CD14-positive monocyte (primary cell): Measurements from ENCODE around the gene ZDHHC17. TPM values are rescaled to one million over a fixed set of nuclear protein-coding genes. Genes with fewer than 3 reads are reported as not detected.
"Not testable (repeated sequence)": the region's sequence is repeated elsewhere in the genome, so short reads cannot be mapped to it uniquely, and the experiment has no call there.

Experiments used
- DNase-seq, 3 donors: peaks; one replicate each; pipeline ENCODE4 v3.0.0-alpha.2; 2011 to 2022
- H2AFZ ChIP-seq: 2 replicates; pipeline ENCODE4 v1.6.0; 2012; ENCODE audit warnings: mild to moderate bottlenecking, low read depth, low read length, inconsistent platforms; ENCODE audit not compliant: insufficient read depth, poor library complexity, severe bottlenecking
- H3K27ac ChIP-seq, 2 donors: 1 replicate in 1 of 2; 2 replicates in 1 of 2; pipeline ENCODE4 v1.5.1; 2012 to 2013; ENCODE audit warnings: low read length in 2 of 2, control low read depth in 1 of 2, inconsistent platforms in 1 of 2, low read depth in 1 of 2, mild to moderate bottlenecking in 1 of 2
- H3K27me3 ChIP-seq, 2 donors: one replicate each; pipeline versions ENCODE4 v1.6.0 to v1.6.1; 2011 to 2013; ENCODE audit warnings: low read length in 2 of 2; ENCODE audit not compliant: control insufficient read depth in 2 of 2, insufficient read depth in 2 of 2
- H3K36me3 ChIP-seq, 2 donors: replicated peaks in 1 of 2; 1 replicate in 1 of 2; 2 replicates in 1 of 2; pipeline versions ENCODE4 v1.5.1 to v1.6.1; 2012 to 2013; ENCODE audit warnings: low read length in 2 of 2, control low read depth in 1 of 2, inconsistent platforms in 1 of 2, mild to moderate bottlenecking in 1 of 2; ENCODE audit not compliant: insufficient read depth in 2 of 2, control insufficient read depth in 1 of 2
- H3K4me1 ChIP-seq, 2 donors: 1 replicate in 1 of 2; 2 replicates in 1 of 2; pipeline versions ENCODE4 v1.5.1 to v1.6.1; 2012 to 2013; ENCODE audit warnings: low read length in 2 of 2, control low read depth in 1 of 2, inconsistent platforms in 1 of 2, mild to moderate bottlenecking in 1 of 2, moderate library complexity in 1 of 2; ENCODE audit not compliant: insufficient read depth in 2 of 2, control insufficient read depth in 1 of 2
- H3K4me2 ChIP-seq: replicated peaks from 2 replicates; pipeline ENCODE3; 2012; ENCODE audit warnings: low read length, moderate library complexity, mild to moderate bottlenecking; ENCODE audit not compliant: poor library complexity, severe bottlenecking; ENCODE audit errors: extremely low read depth
- H3K4me3 ChIP-seq, 3 experiments: fragments of 200-600 bp in 1 of 3; sonication (generic) in 1 of 3; replicated peaks in 1 of 3; 1 replicate in 2 of 3; 2 replicates in 1 of 3; pipeline ENCODE4 v1.5.1; 2011 to 2013; ENCODE audit warnings: low read length in 3 of 3, mild to moderate bottlenecking in 3 of 3, control low read depth in 2 of 3, low read depth in 2 of 3, inconsistent platforms in 1 of 3, moderate library complexity in 1 of 3
- H3K79me2 ChIP-seq: 2 replicates; pipeline ENCODE4 v1.6.0; 2012; ENCODE audit warnings: mild to moderate bottlenecking, control low read depth, inconsistent platforms, low read length, moderate library complexity; ENCODE audit not compliant: insufficient read depth
- H3K9ac ChIP-seq: 2 replicates; pipeline ENCODE4 v1.6.0; 2017; ENCODE audit warnings: low read length, mild to moderate bottlenecking; ENCODE audit not compliant: insufficient read depth, poor library complexity, severe bottlenecking
- H3K9me3 ChIP-seq, 2 donors: replicated peaks in 1 of 2; 1 replicate in 1 of 2; 2 replicates in 1 of 2; pipeline versions ENCODE4 v1.5.1 to v1.6.1; 2012 to 2013; ENCODE audit warnings: low read length in 2 of 2, control low read depth in 1 of 2; ENCODE audit not compliant: control insufficient read depth in 1 of 2, insufficient read depth in 1 of 2
- H4K20me1 ChIP-seq: 2 replicates; pipeline ENCODE4 v1.6.0; 2012; ENCODE audit warnings: mild to moderate bottlenecking, low read length, control low read depth, moderate library complexity; ENCODE audit not compliant: insufficient read depth
- H3K27ac Mint-ChIP-seq, 7 donors: one replicate each; pipeline ENCODE4 v1.8.0; 2020; ENCODE audit warnings: mild to moderate bottlenecking in 7 of 7, mixed read lengths in 7 of 7, moderate library complexity in 6 of 7, inconsistent platforms in 2 of 7
- H3K27me3 Mint-ChIP-seq, 3 donors: one replicate each; pipeline ENCODE4 v1.8.0; 2021 to 2022; ENCODE audit warnings: low read depth in 3 of 3, mild to moderate bottlenecking in 3 of 3, mixed read lengths in 3 of 3, moderate library complexity in 3 of 3, inconsistent platforms in 1 of 3
- H3K36me3 Mint-ChIP-seq, 2 donors: one replicate each; pipeline ENCODE4 v1.8.0; 2020; ENCODE audit warnings: mixed read lengths in 2 of 2, inconsistent platforms in 1 of 2, mild to moderate bottlenecking in 1 of 2
- H3K4me1 Mint-ChIP-seq: one replicate; pipeline ENCODE4 v1.8.0; 2020; ENCODE audit warnings: mild to moderate bottlenecking, mixed read lengths
- H3K4me3 Mint-ChIP-seq, 2 donors: one replicate each; pipeline ENCODE4 v1.8.0; 2020; ENCODE audit warnings: mild to moderate bottlenecking in 2 of 2, mixed read lengths in 2 of 2, moderate library complexity in 1 of 2
- H3K9me3 Mint-ChIP-seq, 7 donors: one replicate each; pipeline ENCODE4 v1.8.0; 2020 to 2022; ENCODE audit warnings: mixed read lengths in 7 of 7, mild to moderate bottlenecking in 6 of 7, moderate library complexity in 6 of 7, inconsistent platforms in 2 of 7
- CTCF ChIP-seq: fragments of 200-600 bp; IDR thresholded peaks from one replicate; pipeline ENCODE4 v1.8.0; 2022; ENCODE audit warnings: antibody characterized with exemption, mild to moderate bottlenecking
- WGBS: methylation state at CpG from one replicate; pipeline ENCODE4 v1.1.5; 2013; ENCODE audit warnings: missing lambda C conversion rate; ENCODE audit not compliant: insufficient coverage; 5-methylcytosine and 5-hydroxymethylcytosine counted together
- intact Hi-C, 2 donors: fragments of 100-400 bp; cut with micrococcal nuclease; formaldehyde crosslinking; loops; one replicate each; pipeline versions ENCODE4 v1.15.0 to v1.15.1; 2023
- polyA plus RNA-seq, 3 donors: library from polyadenylated mRNA; depleted of rRNA in 1 of 3; unstranded in 2 of 3; stranded (reverse) in 1 of 3; fragments of 300-500 nt in 2 of 3; fragments of >200 nt in 1 of 3; fragmentation: Illumina TruSeq in 2 of 3; gene quantifications; 1 replicate in 2 of 3; 2 replicates in 1 of 3; pipeline ENCODE4 v1.2.3, GENCODE V29; 2012 to 2021

The ZDHHC17 gene
- polyA plus RNA-seq, 3 donors = 4.6 to 31.4 (median 9.3) TPM

DNA sequence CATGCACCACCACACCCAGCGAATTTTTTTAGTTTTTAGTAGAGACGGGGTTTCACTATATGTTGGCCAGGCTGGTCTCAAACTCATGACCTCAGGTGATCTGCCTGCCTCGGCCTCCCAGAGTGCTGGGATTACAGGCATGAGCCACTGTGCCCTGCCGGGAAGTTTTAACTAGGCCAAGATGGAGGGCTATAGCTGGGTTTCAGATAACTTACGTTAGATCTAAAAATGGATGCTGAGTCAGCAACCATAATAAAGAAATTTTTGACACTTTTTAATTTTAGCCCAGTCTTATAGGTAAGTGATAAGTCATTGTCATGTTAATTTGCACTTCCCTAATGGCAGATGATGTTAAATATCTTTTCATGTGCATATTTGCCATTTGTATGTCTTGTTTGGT is 14.4 kb downstream of the ZDHHC17 start:
- no peak for TF ChIP-seq CTCF
- H4K20me1 ChIP-seq = peaks cover 58% of the 10 kb centered on the region
- Mint-ChIP-seq H3K27me3 (peaks cover 0 to 1% (median under 1%) of the 10 kb centered on the region in 3 donors), H3K9me3 (peaks cover 11 to 25% (median 19%) of the 10 kb centered on the region in 7 donors), H3K4me3 (no peak overlapping the region), H3K27ac (peak overlapping the region in 2 of 7 donors; percentile 7 to 83), H3K36me3 (peaks cover 15 to 29% of the 10 kb centered on the region in 2 donors), H3K4me1 (peaks cover 15% of the 10 kb centered on the region)
- no peak for DNase-seq
- intact Hi-C loops = no loop called here
- H3K27me3 ChIP-seq = no peaks in the 10 kb centered on the region
- no peak overlapping the region for H3K4me2 ChIP-seq
- peak overlapping the region in 1 of 2 donors; percentile 9 for H3K27ac ChIP-seq
- peaks cover 15% of the 10 kb centered on the region in 2 donors for H3K9me3 ChIP-seq
- H3K4me1 ChIP-seq = peaks cover 5 to 7% of the 10 kb centered on the region in 2 donors
- whole genome bisulfite sequencing = 90% methylated on average over 2 of the region's 5 CpGs
- H3K79me2 ChIP-seq = peaks cover 98% of the 10 kb centered on the region
- peaks cover 0 to 23% of the 10 kb centered on the region in 2 donors for H3K36me3 ChIP-seq
- no peak overlapping the region for H2AFZ ChIP-seq
- no peak overlapping the region for H3K4me3 ChIP-seq
- no peak overlapping the region for H3K9ac ChIP-seq

- intact Hi-C loops, H3K27me3 ChIP-seq, H2AFZ ChIP-seq, H3K27ac ChIP-seq, H3K4me3 Mint-ChIP-seq, H3K27me3 Mint-ChIP-seq, DNase-seq, H3K27ac Mint-ChIP-seq, H3K4me1 ChIP-seq, H3K4me3 ChIP-seq, H3K4me2 ChIP-seq, H3K9ac ChIP-seq: not testable (repeated sequence)
- H4K20me1 ChIP-seq = peaks cover 50% of the 10 kb centered on the region
- peaks cover 0 to 26% of the 10 kb centered on the region in 2 donors for H3K36me3 ChIP-seq
- H3K36me3 Mint-ChIP-seq = peaks cover 17 to 35% of the 10 kb centered on the region in 2 donors
- H3K79me2 ChIP-seq = peaks cover 89% of the 10 kb centered on the region
- H3K9me3 ChIP-seq = peaks cover 17 to 20% of the 10 kb centered on the region in 2 donors
- H3K4me1 Mint-ChIP-seq = peaks cover 15% of the 10 kb centered on the region
- 100% methylated on average over 1 of the region's 5 CpGs for WGBS
- peaks cover 15 to 29% (median 24%) of the 10 kb centered on the region in 7 donors for H3K9me3 Mint-ChIP-seq
Observed at GRCh38 chr12:76779310-76779709, 15.4 kb downstream of the ZDHHC17 start.
